Liver (tissue), 9 donors: ENCODE data around the gene FAM234B. TPM values are rescaled to one million over a fixed set of nuclear protein-coding genes. Genes with fewer than 3 reads are reported as not detected.

Experiments
- DNase-seq: peaks from one replicate; pipeline ENCODE4 v3.0.0-alpha.2; 2017; ENCODE audit warnings: low spot score
- H3K27ac ChIP-seq, 2 donors: one replicate each; pipeline ENCODE4 v1.7.0; 2013; ENCODE audit warnings: inconsistent platforms in 2 of 2, low read length in 2 of 2, control low read depth in 1 of 2, low read depth in 1 of 2, mild to moderate bottlenecking in 1 of 2
- H3K27me3 ChIP-seq, 4 donors: one replicate each; pipeline versions ENCODE4 v1.6.1 to v1.7.0; 2013; ENCODE audit warnings: low read length in 3 of 4, inconsistent platforms in 1 of 4, mild to moderate bottlenecking in 1 of 4, moderate library complexity in 1 of 4; ENCODE audit not compliant: control insufficient read depth in 4 of 4, insufficient read depth in 4 of 4
- H3K36me3 ChIP-seq, 4 donors: one replicate each; pipeline versions ENCODE4 v1.6.1 to v1.7.0; 2013; ENCODE audit warnings: low read length in 3 of 4, mild to moderate bottlenecking in 3 of 4, low read depth in 1 of 4, moderate library complexity in 1 of 4; ENCODE audit not compliant: control insufficient read depth in 4 of 4, insufficient read depth in 3 of 4
- H3K4me1 ChIP-seq, 4 donors: one replicate each; pipeline versions ENCODE4 v1.6.1 to v1.7.0; 2013; ENCODE audit warnings: low read length in 3 of 4, mild to moderate bottlenecking in 3 of 4, moderate library complexity in 1 of 4; ENCODE audit not compliant: control insufficient read depth in 4 of 4, insufficient read depth in 4 of 4
- H3K4me3 ChIP-seq, 3 donors: one replicate each; pipeline versions ENCODE4 v1.6.1 to v1.7.0; 2013; ENCODE audit warnings: low read length in 3 of 3, control low read depth in 1 of 3, low read depth in 1 of 3, mild to moderate bottlenecking in 1 of 3
- H3K9ac ChIP-seq, 2 donors: one replicate each; pipeline ENCODE4 v1.7.0; 2013; ENCODE audit warnings: low read length in 2 of 2, mild to moderate bottlenecking in 2 of 2, moderate library complexity in 2 of 2, control low read depth in 1 of 2, low read depth in 1 of 2
- H3K9me3 ChIP-seq, 4 donors: one replicate each; pipeline versions ENCODE4 v1.6.1 to v1.7.0; 2013; ENCODE audit warnings: low read length in 3 of 4; ENCODE audit not compliant: control insufficient read depth in 4 of 4
- EGR1 ChIP-seq, 2 donors: IDR thresholded peaks; 2 replicates each; pipeline ENCODE4 v1.6.1; 2016 to 2018; ENCODE audit warnings: antibody characterized with exemption in 2 of 2, low read depth in 2 of 2
- FOXA1 ChIP-seq: IDR thresholded peaks from 2 replicates; pipeline ENCODE4 v1.6.1; 2016; ENCODE audit warnings: antibody characterized with exemption
- FOXA2 ChIP-seq: IDR thresholded peaks from 2 replicates; pipeline ENCODE4 v1.6.1; 2016; ENCODE audit warnings: antibody characterized with exemption
- GABPA ChIP-seq, 2 donors: IDR thresholded peaks in 1 of 2; conservative IDR thresholded peaks in 1 of 2; 2 replicates each; pipeline ENCODE4 v1.6.1; 2016; ENCODE audit warnings: antibody characterized with exemption in 2 of 2, mild to moderate bottlenecking in 1 of 2, moderate library complexity in 1 of 2
- HNF4A ChIP-seq, 2 donors: conservative IDR thresholded peaks; 2 replicates each; pipeline ENCODE4 v1.6.1; 2016; ENCODE audit warnings: antibody characterized with exemption in 2 of 2, mild to moderate bottlenecking in 2 of 2
- HNF4G ChIP-seq: IDR thresholded peaks from 2 replicates; pipeline ENCODE4 v1.6.1; 2016; ENCODE audit warnings: antibody characterized with exemption
- JUND ChIP-seq, 2 donors: IDR thresholded peaks; 2 replicates each; pipeline ENCODE4 v1.6.1; 2016; ENCODE audit warnings: antibody characterized with exemption in 2 of 2
- NR2F2 ChIP-seq: IDR thresholded peaks from 2 replicates; pipeline ENCODE4 v1.6.1; 2016; ENCODE audit warnings: antibody characterized with exemption
- RAD21 ChIP-seq, 2 donors: IDR thresholded peaks; 2 replicates each; pipeline ENCODE4 v1.6.1; 2016; ENCODE audit warnings: antibody characterized with exemption in 2 of 2, mild to moderate bottlenecking in 2 of 2
- RXRA ChIP-seq, 2 donors: IDR thresholded peaks; 2 replicates each; pipeline ENCODE4 v1.6.1; 2017 to 2018; ENCODE audit warnings: antibody characterized with exemption in 2 of 2, mild to moderate bottlenecking in 1 of 2
- SP1 ChIP-seq: IDR thresholded peaks from 2 replicates; pipeline ENCODE4 v1.6.1; 2018; ENCODE audit warnings: antibody characterized with exemption, mild to moderate bottlenecking
- TAF1 ChIP-seq: conservative IDR thresholded peaks from 2 replicates; pipeline ENCODE4 v1.6.1; 2016; ENCODE audit warnings: antibody characterized with exemption, mild to moderate bottlenecking
- YY1 ChIP-seq: IDR thresholded peaks from 2 replicates; pipeline ENCODE4 v1.6.1; 2016; ENCODE audit warnings: antibody characterized with exemption, mild to moderate bottlenecking
- WGBS: extraction: QIAGEN DNeasy Blood & Tissue Kit; methylation state at CpG from one replicate; pipeline ENCODE4 v1.1.7; 2013; 5-methylcytosine and 5-hydroxymethylcytosine counted together
- polyA plus RNA-seq, 2 donors: library from polyadenylated mRNA; stranded (reverse) in 1 of 2; unstranded in 1 of 2; fragments of 200-250 nt in 1 of 2; fragments of >200 nt in 1 of 2; fragmentation: Nextera tagmentation in 1 of 2; extraction: Ambion mirVana in 1 of 2; gene quantifications; one replicate each; pipeline versions ENCODE4 v1.2.1 to v1.2.3, GENCODE V29; 2013 to 2015
- total RNA-seq, 2 donors: library from RNA; depleted of rRNA; stranded (reverse); fragments of >200 nt; gene quantifications; one replicate each; pipeline ENCODE4 v1.2.3, GENCODE V29; 2014
- TF ChIP-seq, protein P1 (sequence below): IDR thresholded peaks from 2 replicates; pipeline ENCODE4 v1.6.1; 2016; ENCODE audit warnings: antibody characterized with exemption
- TF ChIP-seq, protein P2 (sequence below): IDR thresholded peaks from 2 replicates; pipeline ENCODE4 v1.6.1; 2016; ENCODE audit warnings: antibody characterized with exemption, mild to moderate bottlenecking
- TF ChIP-seq, protein P3 (sequence below): IDR thresholded peaks from 2 replicates; pipeline ENCODE4 v1.6.1; 2016; ENCODE audit warnings: antibody characterized with exemption
- TF ChIP-seq, protein P4 (sequence below): fragments of 150-350 bp; IDR thresholded peaks from 2 replicates; pipeline ENCODE4 v1.5.1; 2017; ENCODE audit warnings: improper control_type of control experiment, low read depth, low read length; ENCODE audit not compliant: missing input control
- donor health status: healthy.
- donor health status: healthy.
- donor health status: healthy.
- donor health status: healthy.
- donor health status: healthy.

The FAM234B gene
- total and polyA plus RNA-seq, 4 donors = 1.7 to 8.0 (median 3.2) TPM

DNA sequence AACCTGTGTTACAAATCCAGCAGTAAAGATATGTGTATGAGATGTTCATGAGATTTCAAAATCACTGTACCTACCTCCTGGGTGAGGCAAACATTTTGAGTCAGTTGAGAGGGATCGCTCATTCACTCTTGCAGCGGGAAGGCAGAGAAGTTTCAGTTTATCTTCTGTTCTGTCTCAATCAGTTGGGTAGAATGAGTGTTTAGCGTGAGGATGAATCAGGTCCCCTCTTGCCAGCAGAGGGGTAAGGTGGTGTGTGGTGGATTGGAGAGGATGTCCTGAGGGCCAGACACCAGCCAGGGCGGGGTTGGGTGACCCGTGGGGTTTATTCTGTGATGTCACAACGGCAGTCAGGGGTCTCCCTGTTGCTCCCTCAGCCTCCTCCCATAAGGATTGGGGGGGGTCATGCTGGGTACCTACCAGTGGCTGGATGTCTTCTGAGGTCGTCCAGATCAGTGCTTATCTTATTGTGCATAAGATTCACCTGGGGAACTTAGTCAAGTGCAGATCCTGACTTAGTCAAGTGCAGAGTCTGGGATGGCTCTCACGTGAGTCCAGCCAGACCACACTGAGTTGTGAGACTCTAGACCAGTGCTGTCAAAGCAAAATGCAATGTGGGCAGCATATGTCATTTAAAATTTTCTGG lies 59.3 kb downstream of the FAM234B start, which contains the start of gene GSG1:
GSG1 (minus strand) TSS at position 277 of the 643 bp plus-strand sequence; CDS start at position 122, 155 bp downstream.
- 90% methylated on average over 8 of the region's 8 CpGs for WGBS
- no peak for TF ChIP-seq SP1
- no peak for TF ChIP-seq HNF4A (conservative IDR thresholded peaks at IDR 0.05)
- no peak for TF ChIP-seq NR2F2
- TF ChIP-seq EGR1 (IDR thresholded peaks at IDR 0.05; ENCODE audit: low read depth in 2 of 2) = no peak
- TF ChIP-seq, protein P1, sequence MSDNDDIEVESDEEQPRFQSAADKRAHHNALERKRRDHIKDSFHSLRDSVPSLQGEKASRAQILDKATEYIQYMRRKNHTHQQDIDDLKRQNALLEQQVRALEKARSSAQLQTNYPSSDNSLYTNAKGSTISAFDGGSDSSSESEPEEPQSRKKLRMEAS = no peak
- no peak for TF ChIP-seq RXRA (IDR thresholded peaks at IDR 0.05)
- TF ChIP-seq FOXA2 = no peak
- TF ChIP-seq HNF4G = no peak
- TF ChIP-seq YY1 = no peak
- TF ChIP-seq, protein P2, sequence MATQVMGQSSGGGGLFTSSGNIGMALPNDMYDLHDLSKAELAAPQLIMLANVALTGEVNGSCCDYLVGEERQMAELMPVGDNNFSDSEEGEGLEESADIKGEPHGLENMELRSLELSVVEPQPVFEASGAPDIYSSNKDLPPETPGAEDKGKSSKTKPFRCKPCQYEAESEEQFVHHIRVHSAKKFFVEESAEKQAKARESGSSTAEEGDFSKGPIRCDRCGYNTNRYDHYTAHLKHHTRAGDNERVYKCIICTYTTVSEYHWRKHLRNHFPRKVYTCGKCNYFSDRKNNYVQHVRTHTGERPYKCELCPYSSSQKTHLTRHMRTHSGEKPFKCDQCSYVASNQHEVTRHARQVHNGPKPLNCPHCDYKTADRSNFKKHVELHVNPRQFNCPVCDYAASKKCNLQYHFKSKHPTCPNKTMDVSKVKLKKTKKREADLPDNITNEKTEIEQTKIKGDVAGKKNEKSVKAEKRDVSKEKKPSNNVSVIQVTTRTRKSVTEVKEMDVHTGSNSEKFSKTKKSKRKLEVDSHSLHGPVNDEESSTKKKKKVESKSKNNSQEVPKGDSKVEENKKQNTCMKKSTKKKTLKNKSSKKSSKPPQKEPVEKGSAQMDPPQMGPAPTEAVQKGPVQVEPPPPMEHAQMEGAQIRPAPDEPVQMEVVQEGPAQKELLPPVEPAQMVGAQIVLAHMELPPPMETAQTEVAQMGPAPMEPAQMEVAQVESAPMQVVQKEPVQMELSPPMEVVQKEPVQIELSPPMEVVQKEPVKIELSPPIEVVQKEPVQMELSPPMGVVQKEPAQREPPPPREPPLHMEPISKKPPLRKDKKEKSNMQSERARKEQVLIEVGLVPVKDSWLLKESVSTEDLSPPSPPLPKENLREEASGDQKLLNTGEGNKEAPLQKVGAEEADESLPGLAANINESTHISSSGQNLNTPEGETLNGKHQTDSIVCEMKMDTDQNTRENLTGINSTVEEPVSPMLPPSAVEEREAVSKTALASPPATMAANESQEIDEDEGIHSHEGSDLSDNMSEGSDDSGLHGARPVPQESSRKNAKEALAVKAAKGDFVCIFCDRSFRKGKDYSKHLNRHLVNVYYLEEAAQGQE = no peak
- TF ChIP-seq, protein P3, sequence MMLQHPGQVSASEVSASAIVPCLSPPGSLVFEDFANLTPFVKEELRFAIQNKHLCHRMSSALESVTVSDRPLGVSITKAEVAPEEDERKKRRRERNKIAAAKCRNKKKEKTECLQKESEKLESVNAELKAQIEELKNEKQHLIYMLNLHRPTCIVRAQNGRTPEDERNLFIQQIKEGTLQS = no peak
- no peak for TF ChIP-seq TAF1
- Histone ChIP-seq H3K36me3 (no peaks in the 10 kb centered on the region), H3K9ac (no peak within 1 kb of the TSS), H3K27me3 (no peaks in the 10 kb centered on the region), H3K27ac (no peak within 1 kb of the TSS), H3K4me3 (no peak within 1 kb of the TSS), H3K4me1 (peaks cover 0 to 9% (median 5%) of the 10 kb centered on the region in 4 donors), H3K9me3 (peaks cover 0 to 3% (median 1%) of the 10 kb centered on the region in 4 donors)
- no peak for DNase-seq

DNA sequence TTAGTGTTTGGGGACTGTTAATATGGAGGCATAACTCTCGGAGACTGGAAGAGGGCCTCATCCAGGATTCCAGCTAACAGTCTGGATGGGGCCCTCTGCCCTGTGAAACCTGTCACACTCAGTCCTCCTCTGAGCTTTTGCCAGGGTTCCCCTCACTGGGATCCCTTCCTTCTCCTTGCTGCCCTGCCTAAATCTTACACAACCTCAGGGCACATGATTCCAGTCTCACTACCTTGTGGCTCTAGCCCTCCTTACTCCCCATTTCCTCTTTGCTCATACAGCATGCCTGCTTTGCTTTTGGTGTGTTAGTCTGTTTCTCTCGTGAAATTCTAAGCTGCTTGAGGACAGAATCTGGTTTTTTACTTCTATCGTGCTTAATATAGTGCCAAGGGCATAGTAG lies 60.2 kb downstream of the FAM234B start:
- TF ChIP-seq, protein P4, sequence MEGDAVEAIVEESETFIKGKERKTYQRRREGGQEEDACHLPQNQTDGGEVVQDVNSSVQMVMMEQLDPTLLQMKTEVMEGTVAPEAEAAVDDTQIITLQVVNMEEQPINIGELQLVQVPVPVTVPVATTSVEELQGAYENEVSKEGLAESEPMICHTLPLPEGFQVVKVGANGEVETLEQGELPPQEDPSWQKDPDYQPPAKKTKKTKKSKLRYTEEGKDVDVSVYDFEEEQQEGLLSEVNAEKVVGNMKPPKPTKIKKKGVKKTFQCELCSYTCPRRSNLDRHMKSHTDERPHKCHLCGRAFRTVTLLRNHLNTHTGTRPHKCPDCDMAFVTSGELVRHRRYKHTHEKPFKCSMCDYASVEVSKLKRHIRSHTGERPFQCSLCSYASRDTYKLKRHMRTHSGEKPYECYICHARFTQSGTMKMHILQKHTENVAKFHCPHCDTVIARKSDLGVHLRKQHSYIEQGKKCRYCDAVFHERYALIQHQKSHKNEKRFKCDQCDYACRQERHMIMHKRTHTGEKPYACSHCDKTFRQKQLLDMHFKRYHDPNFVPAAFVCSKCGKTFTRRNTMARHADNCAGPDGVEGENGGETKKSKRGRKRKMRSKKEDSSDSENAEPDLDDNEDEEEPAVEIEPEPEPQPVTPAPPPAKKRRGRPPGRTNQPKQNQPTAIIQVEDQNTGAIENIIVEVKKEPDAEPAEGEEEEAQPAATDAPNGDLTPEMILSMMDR = no peak
- TF ChIP-seq, protein P3 = no peak
- TF ChIP-seq TAF1 (no peak), JUND (IDR thresholded peaks at IDR 0.05) (no peak), FOXA1 (no peak), HNF4A (conservative IDR thresholded peaks at IDR 0.05) (no peak), YY1 (no peak), RAD21 (IDR thresholded peaks at IDR 0.05) (no peak), SP1 (no peak), EGR1 (IDR thresholded peaks at IDR 0.05; ENCODE audit: low read depth in 2 of 2) (no peak), FOXA2 (no peak), HNF4G (no peak), RXRA (IDR thresholded peaks at IDR 0.05) (no peak), NR2F2 (no peak), GABPA (IDR thresholded peaks at IDR 0.05 in 1 of 2, conservative IDR thresholded peaks at IDR 0.05 in 1 of 2) (no peak)
- TF ChIP-seq, protein P1 = no peak
- Histone ChIP-seq H3K27me3 (no peaks in the 10 kb centered on the region), H3K9me3 (peaks cover 0 to 3% (median 1%) of the 10 kb centered on the region in 4 donors), H3K4me1 (peaks cover 0 to 9% (median 5%) of the 10 kb centered on the region in 4 donors), H3K27ac (no peak overlapping the region), H3K4me3 (no peak overlapping the region), H3K36me3 (no peaks in the 10 kb centered on the region), H3K9ac (no peak overlapping the region)
- DNase-seq = no peak
- 82% methylated on average over 3 of the region's 3 CpGs for WGBS
